Measurements from ENCODE around the gene TFCP2L1.

Gene TFCP2L1

DNA sequence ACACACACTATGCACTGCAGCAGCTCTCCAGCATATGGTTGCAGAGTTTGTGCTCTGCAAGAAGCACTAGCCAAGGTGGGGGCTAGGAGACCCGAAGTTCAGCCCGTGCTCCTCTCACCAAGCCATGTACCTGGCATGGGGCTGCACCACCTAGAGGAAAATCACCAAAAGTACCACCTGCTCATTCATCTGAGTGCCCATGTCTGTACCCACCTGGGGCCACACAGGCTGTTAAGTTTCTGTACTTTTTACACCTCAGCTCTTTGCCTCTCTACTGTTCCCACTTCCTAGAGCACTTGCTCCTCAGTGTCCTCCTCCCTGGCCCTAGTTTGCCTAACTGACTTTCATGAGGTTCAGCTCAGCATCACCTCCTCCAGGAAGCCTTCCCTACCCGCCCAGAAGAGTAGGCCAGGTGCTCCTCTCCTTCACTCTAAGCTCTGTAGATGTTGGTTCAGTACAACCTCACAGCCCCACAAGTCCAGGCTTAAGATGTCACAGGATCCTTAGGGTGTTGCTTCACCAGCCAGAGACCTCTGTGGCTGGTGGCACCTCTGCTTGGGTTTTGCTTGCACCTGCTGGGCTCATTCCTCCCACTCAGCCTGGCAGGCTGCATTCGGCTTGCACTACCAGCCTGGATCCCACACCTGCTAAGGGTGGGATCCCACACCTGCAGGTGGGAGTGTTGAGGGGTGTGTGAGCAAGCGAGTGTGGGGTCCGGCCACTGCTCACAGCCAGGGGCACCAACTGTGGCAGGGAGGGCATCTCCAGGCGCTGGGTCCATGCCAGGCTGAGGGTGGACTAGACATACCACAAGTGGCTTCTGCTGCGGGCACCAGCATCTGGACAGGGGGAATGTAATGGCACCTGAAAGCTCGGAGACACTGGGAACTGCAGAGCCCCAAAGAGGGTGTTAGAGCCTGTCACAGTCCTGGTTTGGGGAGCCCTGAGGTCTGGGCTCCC, 10.2 kb upstream of the TFCP2L1 start:
- Histone ChIP-seq H3K4me2 (ENCODE audit: low read depth, low read length, poor library complexity, severe bottlenecking) (no peak overlapping the region), H3K79me2 (ENCODE audit: insufficient read depth, low read length) (no peaks in the 10 kb centered on the region), H3K9me2 (replicated peaks; ENCODE audit: insufficient read depth, low read length) (no peaks in the 10 kb centered on the region), H4K20me1 (ENCODE audit: low read depth, low read length) (no peaks in the 10 kb centered on the region), H3K9ac (ENCODE audit: low read length) (no peak overlapping the region), H3K36me3 (ENCODE audit: low read length) (no peaks in the 10 kb centered on the region), H3F3A (ENCODE audit: insufficient read depth) (no peaks in the 10 kb centered on the region), H2AFZ (ENCODE audit: low read depth, low read length, severe bottlenecking) (no peak overlapping the region), H3K27ac (ENCODE audit: low read depth, low read length) (no peak overlapping the region), H3K4me3 (ENCODE audit: insufficient read depth, low read length, poor library complexity, severe bottlenecking) (no peak overlapping the region), H3K9me3 (ENCODE audit: insufficient read depth, low read length) (no peaks in the 10 kb centered on the region), H3K27me3 (ENCODE audit: low read length) (no peaks in the 10 kb centered on the region)
- no peak for TF ChIP-seq EZH2phosphoT487 (conservative IDR thresholded peaks at IDR 0.05; ENCODE audit: low read length)

DNA sequence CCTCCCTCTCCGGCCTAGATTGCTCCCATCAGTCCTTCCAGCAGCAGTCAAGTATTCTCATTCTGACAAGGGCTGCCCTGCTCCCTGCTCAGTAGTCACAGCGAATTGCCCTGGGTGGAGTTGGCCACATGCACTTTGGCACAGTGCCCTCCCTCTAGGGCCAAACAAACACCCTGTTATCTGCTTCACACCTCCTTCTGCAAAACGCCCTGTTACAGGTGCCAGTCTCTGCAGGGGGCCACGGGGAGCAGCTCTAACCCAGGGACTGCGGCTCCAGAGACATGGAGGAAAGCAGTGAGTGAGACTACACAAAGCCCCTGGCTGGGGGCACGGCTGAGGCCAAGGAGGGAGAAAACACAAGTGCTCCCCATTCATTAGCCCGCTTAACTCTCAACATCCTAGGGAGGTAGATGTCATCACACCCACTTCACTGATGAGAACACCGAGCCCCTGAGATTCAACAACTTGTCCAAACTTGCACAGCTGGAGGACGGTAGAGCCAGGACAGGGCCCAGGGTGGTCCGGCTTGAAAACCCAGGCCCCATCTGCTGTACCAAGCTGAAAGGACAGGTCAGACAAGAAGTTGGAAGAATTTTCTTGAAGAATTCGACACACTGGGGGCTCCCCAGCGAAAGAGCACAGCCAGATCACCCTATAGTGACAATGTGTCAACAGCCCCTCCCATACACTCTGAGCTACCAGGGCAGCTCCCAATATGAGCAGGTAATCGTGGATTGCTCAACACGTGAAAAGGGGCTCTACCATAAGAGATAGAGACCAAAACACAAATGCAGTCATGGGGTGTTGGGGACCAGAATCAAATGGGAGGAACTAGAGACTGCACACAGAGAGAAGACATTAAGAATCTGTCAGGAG, 8.7 kb upstream of the TFCP2L1 start:
- Histone ChIP-seq H3K4me2 (ENCODE audit: low read depth, low read length, poor library complexity, severe bottlenecking) (no peak overlapping the region), H4K20me1 (ENCODE audit: low read depth, low read length) (no peaks in the 10 kb centered on the region), H3K27me3 (ENCODE audit: low read length) (no peaks in the 10 kb centered on the region), H3K9me2 (replicated peaks; ENCODE audit: insufficient read depth, low read length) (no peaks in the 10 kb centered on the region), H2AFZ (ENCODE audit: low read depth, low read length, severe bottlenecking) (no peak overlapping the region), H3K9ac (ENCODE audit: low read length) (no peak overlapping the region), H3K27ac (ENCODE audit: low read depth, low read length) (no peak overlapping the region), H3K79me2 (ENCODE audit: insufficient read depth, low read length) (no peaks in the 10 kb centered on the region), H3F3A (ENCODE audit: insufficient read depth) (no peaks in the 10 kb centered on the region), H3K36me3 (ENCODE audit: low read length) (no peaks in the 10 kb centered on the region), H3K9me3 (ENCODE audit: insufficient read depth, low read length) (no peaks in the 10 kb centered on the region), H3K4me3 (ENCODE audit: insufficient read depth, low read length, poor library complexity, severe bottlenecking) (no peak overlapping the region)
- TF ChIP-seq, protein P1, sequence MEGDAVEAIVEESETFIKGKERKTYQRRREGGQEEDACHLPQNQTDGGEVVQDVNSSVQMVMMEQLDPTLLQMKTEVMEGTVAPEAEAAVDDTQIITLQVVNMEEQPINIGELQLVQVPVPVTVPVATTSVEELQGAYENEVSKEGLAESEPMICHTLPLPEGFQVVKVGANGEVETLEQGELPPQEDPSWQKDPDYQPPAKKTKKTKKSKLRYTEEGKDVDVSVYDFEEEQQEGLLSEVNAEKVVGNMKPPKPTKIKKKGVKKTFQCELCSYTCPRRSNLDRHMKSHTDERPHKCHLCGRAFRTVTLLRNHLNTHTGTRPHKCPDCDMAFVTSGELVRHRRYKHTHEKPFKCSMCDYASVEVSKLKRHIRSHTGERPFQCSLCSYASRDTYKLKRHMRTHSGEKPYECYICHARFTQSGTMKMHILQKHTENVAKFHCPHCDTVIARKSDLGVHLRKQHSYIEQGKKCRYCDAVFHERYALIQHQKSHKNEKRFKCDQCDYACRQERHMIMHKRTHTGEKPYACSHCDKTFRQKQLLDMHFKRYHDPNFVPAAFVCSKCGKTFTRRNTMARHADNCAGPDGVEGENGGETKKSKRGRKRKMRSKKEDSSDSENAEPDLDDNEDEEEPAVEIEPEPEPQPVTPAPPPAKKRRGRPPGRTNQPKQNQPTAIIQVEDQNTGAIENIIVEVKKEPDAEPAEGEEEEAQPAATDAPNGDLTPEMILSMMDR (IDR thresholded peaks at IDR 0.05; ENCODE audit: insufficient read depth, low read length, poor library complexity, severe bottlenecking), result no peak
- no peak for TF ChIP-seq EZH2phosphoT487 (conservative IDR thresholded peaks at IDR 0.05; ENCODE audit: low read length)

DNA sequence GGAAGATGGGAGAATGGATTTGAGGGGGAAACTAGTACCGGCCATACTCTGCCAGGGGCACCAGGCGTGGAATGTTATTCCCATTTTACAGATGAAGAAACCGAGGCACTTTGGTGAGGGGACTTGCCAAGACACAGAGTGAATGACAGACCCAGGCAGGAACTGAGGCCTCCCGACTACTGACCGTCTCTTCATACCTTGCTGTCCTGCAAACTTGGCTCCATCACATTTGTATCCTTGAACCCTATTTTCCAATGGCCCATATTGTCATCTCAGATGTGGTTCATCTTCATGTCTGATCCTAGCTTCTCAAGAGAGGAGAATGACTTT, 6.2 kb upstream of the TFCP2L1 start:
- no peaks in the 10 kb centered on the region for H3K9me2 ChIP-seq (replicated peaks; ENCODE audit: insufficient read depth, low read length)
- no peak overlapping the region for H3K27ac ChIP-seq (ENCODE audit: low read depth, low read length)
- H3K4me3 ChIP-seq (ENCODE audit: insufficient read depth, low read length, poor library complexity, severe bottlenecking), result no peak overlapping the region
- no peaks in the 10 kb centered on the region for H3F3A ChIP-seq (ENCODE audit: insufficient read depth)
- TF ChIP-seq, protein P1 (IDR thresholded peaks at IDR 0.05; ENCODE audit: insufficient read depth, low read length, poor library complexity, severe bottlenecking), result no peak
- no peak for TF ChIP-seq EZH2phosphoT487 (conservative IDR thresholded peaks at IDR 0.05; ENCODE audit: low read length)
- H3K79me2 ChIP-seq (ENCODE audit: insufficient read depth, low read length), result no peaks in the 10 kb centered on the region
- no peak overlapping the region for H3K4me2 ChIP-seq (ENCODE audit: low read depth, low read length, poor library complexity, severe bottlenecking)
- no peak overlapping the region for H2AFZ ChIP-seq (ENCODE audit: low read depth, low read length, severe bottlenecking)
- H3K9ac ChIP-seq (ENCODE audit: low read length), result no peak overlapping the region
- H3K9me3 ChIP-seq (ENCODE audit: insufficient read depth, low read length), result no peaks in the 10 kb centered on the region
- no peaks in the 10 kb centered on the region for H4K20me1 ChIP-seq (ENCODE audit: low read depth, low read length)
- H3K36me3 ChIP-seq (ENCODE audit: low read length), result no peaks in the 10 kb centered on the region
- no peaks in the 10 kb centered on the region for H3K27me3 ChIP-seq (ENCODE audit: low read length)
